Activated naive CD8-positive, alpha-beta T cell (primary cell): ENCODE results near the gene NPR1.
"Not testable (repeated sequence)": the region's sequence is repeated elsewhere in the genome, so short reads cannot be mapped to it uniquely, and the experiment has no call there.

Experiments
- H3K27ac Mint-ChIP-seq: one replicate; pipeline ENCODE4 v1.8.0; 2021; ENCODE audit warnings: mixed read lengths
- H3K27me3 Mint-ChIP-seq: one replicate; pipeline ENCODE4 v1.8.0; 2021; ENCODE audit warnings: mixed read lengths
- H3K36me3 Mint-ChIP-seq: one replicate; pipeline ENCODE4 v1.8.0; 2021; ENCODE audit warnings: mixed read lengths
- H3K4me1 Mint-ChIP-seq: one replicate; pipeline ENCODE4 v1.8.0; 2021; ENCODE audit warnings: low read depth, mixed read lengths
- H3K4me3 Mint-ChIP-seq: one replicate; pipeline ENCODE4 v1.8.0; 2021; ENCODE audit warnings: mild to moderate bottlenecking, mixed read lengths
- H3K9me3 Mint-ChIP-seq: one replicate; pipeline ENCODE4 v1.8.0; 2021; ENCODE audit warnings: low read depth, mixed read lengths

Gene NPR1

DNA sequence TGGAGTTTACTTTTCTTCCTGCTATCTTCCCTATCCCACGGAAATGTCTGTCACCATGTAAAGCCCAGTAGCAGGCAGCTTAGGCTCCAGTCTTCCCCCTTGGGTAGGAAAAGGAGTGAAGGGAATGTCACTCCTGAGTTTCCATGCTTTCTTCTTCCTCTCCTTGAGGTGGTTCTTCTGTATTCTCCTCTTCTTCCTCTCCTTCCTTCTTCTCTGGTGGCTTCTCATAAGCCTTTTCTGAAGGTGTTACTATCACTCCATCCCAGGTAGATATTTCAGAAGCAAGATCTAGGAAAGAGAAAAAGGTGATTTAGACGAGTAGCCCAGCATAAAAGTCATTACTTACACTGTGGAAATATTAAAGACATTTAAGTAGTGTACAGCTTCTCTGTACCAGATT is 16.2 kb upstream of the NPR1 start:
- H3K4me3 Mint-ChIP-seq = no peak overlapping the region
- H3K9me3 Mint-ChIP-seq = no peaks in the 10 kb centered on the region
- H3K27me3 Mint-ChIP-seq = no peaks in the 10 kb centered on the region
- H3K4me1 Mint-ChIP-seq = peaks cover 17% of the 10 kb centered on the region
- H3K36me3 Mint-ChIP-seq = no peaks in the 10 kb centered on the region
- H3K27ac Mint-ChIP-seq = no peak overlapping the region

- Mint-ChIP-seq H3K27me3 (no peaks in the 10 kb centered on the region), H3K27ac (no peak overlapping the region), H3K9me3 (no peaks in the 10 kb centered on the region), H3K4me1 (peaks cover 24% of the 10 kb centered on the region), H3K4me3 (no peak overlapping the region), H3K36me3 (peaks cover 1% of the 10 kb centered on the region)
These were observed 15.3 kb upstream of the NPR1 start for GRCh38 chr1:153663211-153663610.

- H3K27me3 Mint-ChIP-seq = no peaks in the 10 kb centered on the region
- peaks cover 11% of the 10 kb centered on the region for H3K36me3 Mint-ChIP-seq
- peak overlapping the region; percentile 22 for H3K27ac Mint-ChIP-seq
- no peaks in the 10 kb centered on the region for H3K9me3 Mint-ChIP-seq
- H3K4me3 Mint-ChIP-seq = peak overlapping the region; percentile 75
- peaks cover 29% of the 10 kb centered on the region for H3K4me1 Mint-ChIP-seq
These were observed 11.0 kb upstream of the NPR1 start for GRCh38 chr1:153667439-153667838.

DNA sequence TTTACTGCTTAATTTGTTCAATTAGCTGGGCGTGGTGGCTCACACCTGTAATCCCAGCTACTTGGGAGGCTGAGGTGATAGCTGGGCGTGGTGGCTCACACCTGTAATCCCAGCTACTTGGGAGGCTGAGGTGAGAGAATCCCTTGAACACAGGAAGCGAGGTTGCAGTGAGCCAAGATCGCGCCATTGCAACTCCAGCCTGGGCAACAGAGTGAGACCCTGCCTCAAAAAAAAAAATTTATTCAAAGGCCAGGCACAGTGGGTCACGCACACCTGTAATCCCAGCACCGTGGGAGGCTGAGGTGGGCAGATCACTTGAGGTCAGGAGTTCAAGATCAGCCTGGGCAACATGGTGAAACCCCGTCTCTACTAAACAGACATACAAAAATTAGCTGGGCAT is 9.8 kb upstream of the NPR1 start:
- H3K27me3 Mint-ChIP-seq, H3K9me3 Mint-ChIP-seq, H3K4me3 Mint-ChIP-seq, H3K27ac Mint-ChIP-seq: not testable (repeated sequence)
- H3K36me3 Mint-ChIP-seq = peaks cover 11% of the 10 kb centered on the region
- peaks cover 29% of the 10 kb centered on the region for H3K4me1 Mint-ChIP-seq

DNA sequence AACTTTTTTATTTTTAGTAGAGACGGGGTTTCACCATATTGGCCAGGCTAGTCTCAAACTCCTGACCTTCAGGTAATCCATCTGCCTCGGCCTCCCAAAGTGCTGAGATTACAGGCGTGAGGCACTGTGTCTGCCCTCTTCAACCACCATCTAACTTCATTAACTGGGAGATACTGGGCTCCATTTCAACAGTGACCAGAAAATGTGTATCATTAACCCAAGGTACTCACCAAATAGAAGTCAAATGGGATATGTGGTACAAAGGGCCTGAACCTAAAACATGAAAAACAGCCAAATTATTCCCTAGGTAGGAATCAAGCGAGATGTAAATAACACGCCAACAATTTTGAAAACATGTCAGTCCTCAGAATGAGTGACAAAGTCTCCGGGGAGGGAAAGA is 8.9 kb upstream of the NPR1 start:
- peaks cover 29% of the 10 kb centered on the region for H3K4me1 Mint-ChIP-seq
- H3K27me3 Mint-ChIP-seq = no peaks in the 10 kb centered on the region
- no peak overlapping the region for H3K27ac Mint-ChIP-seq
- no peaks in the 10 kb centered on the region for H3K9me3 Mint-ChIP-seq
- peaks cover 11% of the 10 kb centered on the region for H3K36me3 Mint-ChIP-seq
- H3K4me3 Mint-ChIP-seq = no peak overlapping the region

DNA sequence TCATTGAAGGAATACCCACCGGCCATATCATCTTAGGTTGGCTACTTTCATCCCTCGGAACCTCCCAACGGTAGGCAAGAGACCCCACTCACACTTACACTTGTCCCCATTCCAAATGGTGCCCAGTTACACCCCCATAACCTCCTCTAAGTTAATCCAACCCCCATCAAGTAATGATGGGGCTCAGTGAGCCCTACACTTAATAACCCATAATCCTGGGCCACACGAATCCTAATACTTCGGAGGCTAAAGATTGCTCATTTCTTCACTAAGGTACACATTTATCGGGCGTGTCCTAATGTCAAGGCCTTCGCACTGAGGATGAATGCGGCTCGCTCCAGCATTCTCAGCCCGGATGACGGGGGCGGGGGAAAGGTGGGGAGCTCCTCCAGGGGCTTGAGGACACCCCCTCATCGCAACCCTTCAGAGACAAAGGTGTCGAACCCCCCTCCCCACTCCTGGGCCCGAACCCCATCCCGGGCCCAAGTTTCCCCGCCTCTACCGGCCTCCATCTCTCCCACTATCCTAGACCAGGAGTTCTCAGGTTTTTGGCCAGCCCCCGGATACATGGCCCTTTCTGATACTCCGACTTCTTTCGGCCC is 8.1 kb upstream of the NPR1 start:
- H3K4me3 Mint-ChIP-seq = no peak overlapping the region
- no peak overlapping the region for H3K27ac Mint-ChIP-seq
- H3K36me3 Mint-ChIP-seq = peaks cover 11% of the 10 kb centered on the region
- H3K27me3 Mint-ChIP-seq = no peaks in the 10 kb centered on the region
- no peaks in the 10 kb centered on the region for H3K9me3 Mint-ChIP-seq
- peaks cover 29% of the 10 kb centered on the region for H3K4me1 Mint-ChIP-seq

GRCh38 chr1:153670859-153671627 is 7.4 kb upstream of the NPR1 start, which contains the start of gene ILF2:
Gene ILF2 (minus strand): TSS chr1:153670993. CDS start chr1:153670922, 71 bp downstream.
- no peak within 1 kb of the TSS for H3K4me3 Mint-ChIP-seq
- no peaks in the 10 kb centered on the region for H3K27me3 Mint-ChIP-seq
- H3K36me3 Mint-ChIP-seq = peaks cover 11% of the 10 kb centered on the region
- H3K4me1 Mint-ChIP-seq = peaks cover 29% of the 10 kb centered on the region
- H3K9me3 Mint-ChIP-seq = no peaks in the 10 kb centered on the region
- no peak within 1 kb of the TSS for H3K27ac Mint-ChIP-seq

GRCh38 chr1:153671628-153672353 is 6.7 kb upstream of the NPR1 start:
- H3K4me3 Mint-ChIP-seq, H3K27me3 Mint-ChIP-seq, H3K9me3 Mint-ChIP-seq: not testable (repeated sequence)
- H3K36me3 Mint-ChIP-seq = peaks cover 11% of the 10 kb centered on the region
- H3K4me1 Mint-ChIP-seq = peaks cover 29% of the 10 kb centered on the region
- H3K27ac Mint-ChIP-seq = peak overlapping the region; percentile 73

DNA sequence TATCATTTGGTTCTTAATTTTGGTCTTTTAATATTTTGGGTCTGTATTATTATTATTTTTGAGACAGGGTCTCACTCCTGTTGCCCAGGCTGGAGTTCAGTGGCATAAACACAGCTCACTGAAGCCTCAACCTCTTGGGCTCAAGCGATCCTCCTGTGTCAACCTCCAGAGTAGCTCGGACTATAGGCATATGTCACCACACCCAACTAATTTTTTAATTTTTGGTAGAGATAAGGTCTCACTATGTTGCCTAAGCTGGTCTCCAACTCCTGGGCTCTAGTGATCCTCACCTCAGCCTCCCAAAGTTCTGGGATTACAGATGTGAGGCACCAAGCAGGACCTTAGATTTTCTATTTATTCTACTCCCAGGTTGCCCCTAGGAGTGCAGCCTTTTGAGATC is 5.0 kb upstream of the NPR1 start:
- no peaks in the 10 kb centered on the region for H3K9me3 Mint-ChIP-seq
- H3K4me3 Mint-ChIP-seq = no peak overlapping the region
- H3K36me3 Mint-ChIP-seq = peaks cover 8% of the 10 kb centered on the region
- H3K27me3 Mint-ChIP-seq = peaks cover 14% of the 10 kb centered on the region
- no peak overlapping the region for H3K27ac Mint-ChIP-seq
- H3K4me1 Mint-ChIP-seq = peaks cover 29% of the 10 kb centered on the region

DNA sequence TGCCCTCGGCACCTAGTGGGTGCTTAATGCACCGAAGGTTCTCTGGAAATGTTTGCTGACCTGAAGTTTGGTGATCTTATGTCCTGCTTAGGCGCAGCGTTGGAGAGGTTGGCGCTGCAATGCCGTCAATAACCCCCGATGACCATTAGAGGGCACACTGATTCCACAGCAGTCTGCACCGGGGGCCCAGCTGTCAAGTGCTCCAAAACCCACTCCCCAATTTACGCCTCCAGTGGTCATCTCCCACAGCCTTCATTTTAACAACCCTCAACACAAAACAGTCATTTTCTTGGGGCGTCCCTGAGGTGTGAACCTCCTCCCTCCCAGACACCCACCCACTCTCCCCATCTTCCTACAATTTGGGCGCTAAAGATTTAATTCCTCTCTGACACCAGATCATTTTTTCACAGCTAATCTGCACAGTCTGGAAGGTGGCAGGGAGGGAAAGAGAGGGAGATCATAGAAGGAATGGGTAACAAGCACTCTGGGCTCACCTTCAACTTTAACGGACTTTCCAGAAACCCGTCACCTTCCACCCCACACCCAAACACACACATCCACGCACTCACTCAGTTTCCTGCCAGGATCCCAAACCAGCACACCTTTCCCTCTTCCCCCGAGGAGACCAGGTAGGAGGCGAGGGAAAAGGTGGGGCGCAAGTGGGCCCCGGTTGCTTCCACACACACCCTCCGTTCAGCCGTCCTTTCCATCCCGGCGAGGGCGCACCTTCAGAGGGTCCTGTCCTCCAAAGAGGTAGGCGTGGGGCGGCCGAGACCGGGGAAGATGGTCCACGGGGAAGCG is 570 bp upstream of the NPR1 start:
- H3K27me3 Mint-ChIP-seq = peaks cover 26% of the 10 kb centered on the region
- H3K36me3 Mint-ChIP-seq = no peaks in the 10 kb centered on the region
- no peaks in the 10 kb centered on the region for H3K9me3 Mint-ChIP-seq
- peak overlapping the region; percentile 76 for H3K4me3 Mint-ChIP-seq
- H3K4me1 Mint-ChIP-seq = peaks cover 19% of the 10 kb centered on the region
- no peak overlapping the region for H3K27ac Mint-ChIP-seq

DNA sequence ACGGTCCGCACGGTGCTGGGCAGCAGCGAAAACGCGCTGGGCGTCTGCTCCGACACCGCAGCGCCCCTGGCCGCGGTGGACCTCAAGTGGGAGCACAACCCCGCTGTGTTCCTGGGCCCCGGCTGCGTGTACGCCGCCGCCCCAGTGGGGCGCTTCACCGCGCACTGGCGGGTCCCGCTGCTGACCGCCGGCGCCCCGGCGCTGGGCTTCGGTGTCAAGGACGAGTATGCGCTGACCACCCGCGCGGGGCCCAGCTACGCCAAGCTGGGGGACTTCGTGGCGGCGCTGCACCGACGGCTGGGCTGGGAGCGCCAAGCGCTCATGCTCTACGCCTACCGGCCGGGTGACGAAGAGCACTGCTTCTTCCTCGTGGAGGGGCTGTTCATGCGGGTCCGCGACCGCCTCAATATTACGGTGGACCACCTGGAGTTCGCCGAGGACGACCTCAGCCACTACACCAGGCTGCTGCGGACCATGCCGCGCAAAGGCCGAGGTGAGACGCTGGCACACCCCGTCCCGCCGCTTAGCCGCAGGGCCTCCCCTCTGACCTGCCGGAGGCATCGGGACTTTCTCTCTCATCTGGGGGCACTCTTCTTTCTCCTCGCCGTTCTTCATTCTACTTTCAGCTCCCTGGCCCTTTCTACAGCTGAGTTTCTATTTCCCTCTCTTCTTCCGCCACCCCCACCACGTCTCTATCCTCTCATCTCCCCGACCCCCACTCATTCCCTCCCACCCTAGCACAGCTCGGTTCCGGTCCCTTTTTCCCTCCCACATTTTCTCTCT is 1.0 kb downstream of the NPR1 start:
- Mint-ChIP-seq H3K27me3 (peaks cover 26% of the 10 kb centered on the region), H3K36me3 (no peaks in the 10 kb centered on the region), H3K4me3 (peak overlapping the region; percentile 78), H3K9me3 (no peaks in the 10 kb centered on the region), H3K4me1 (peaks cover 19% of the 10 kb centered on the region), H3K27ac (no peak overlapping the region)

DNA sequence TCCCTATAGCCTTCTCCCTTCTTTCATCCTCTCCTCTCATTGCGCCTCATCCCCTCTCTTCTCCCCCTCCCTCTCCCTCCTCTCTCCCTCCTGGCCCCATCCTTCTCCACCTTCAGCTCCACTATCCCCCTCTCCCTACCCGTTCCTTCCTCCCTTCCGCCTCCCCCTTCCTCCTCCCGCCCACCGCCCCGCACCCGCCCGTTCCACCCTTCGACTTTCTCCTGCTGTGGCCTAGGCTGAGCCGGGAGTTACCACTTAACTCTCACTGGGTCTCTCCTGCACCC is 1.6 kb downstream of the NPR1 start:
- no peak overlapping the region for H3K27ac Mint-ChIP-seq
- peaks cover 19% of the 10 kb centered on the region for H3K4me1 Mint-ChIP-seq
- peak overlapping the region; percentile 78 for H3K4me3 Mint-ChIP-seq
- no peaks in the 10 kb centered on the region for H3K9me3 Mint-ChIP-seq
- peaks cover 26% of the 10 kb centered on the region for H3K27me3 Mint-ChIP-seq
- no peaks in the 10 kb centered on the region for H3K36me3 Mint-ChIP-seq

GRCh38 chr1:153682730-153683129 is 4.2 kb downstream of the NPR1 start:
- H3K27ac Mint-ChIP-seq = no peak overlapping the region
- no peaks in the 10 kb centered on the region for H3K9me3 Mint-ChIP-seq
- peaks cover 17% of the 10 kb centered on the region for H3K27me3 Mint-ChIP-seq
- H3K4me1 Mint-ChIP-seq = peaks cover 15% of the 10 kb centered on the region
- H3K36me3 Mint-ChIP-seq = no peaks in the 10 kb centered on the region
- H3K4me3 Mint-ChIP-seq = no peak overlapping the region

DNA sequence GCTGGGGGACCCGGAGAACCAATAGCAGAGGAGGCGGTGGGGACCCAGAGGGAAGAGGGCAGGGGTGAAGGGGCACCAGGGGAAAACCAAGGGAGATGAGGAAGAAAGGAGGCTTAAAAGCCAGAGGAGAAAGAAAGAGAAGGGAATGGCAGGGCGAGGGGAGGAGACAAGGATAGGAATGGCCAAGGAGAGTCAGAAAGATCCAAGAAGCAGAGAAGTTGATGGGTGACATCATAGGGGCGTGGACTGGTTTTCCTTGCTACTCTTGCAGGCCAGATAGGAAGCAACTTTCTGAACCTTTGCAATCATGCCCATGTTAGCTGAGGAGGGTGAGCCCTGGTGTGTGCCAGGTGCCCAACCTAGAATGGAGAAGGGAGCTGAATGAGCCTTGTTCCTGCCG is 5.4 kb downstream of the NPR1 start:
- Mint-ChIP-seq H3K4me3 (no peak overlapping the region), H3K9me3 (no peaks in the 10 kb centered on the region), H3K27me3 (peaks cover 10% of the 10 kb centered on the region), H3K27ac (no peak overlapping the region), H3K36me3 (no peaks in the 10 kb centered on the region), H3K4me1 (peaks cover 6% of the 10 kb centered on the region)
